GM19099 (cell line): ENCODE results near the gene LSAMP.

ENCODE experiments used
- POLR2A ChIP-seq: IDR thresholded peaks from 3 replicates; pipeline ENCODE4 v1.6.1; 2011; ENCODE audit warnings: low read depth; ENCODE audit not compliant: insufficient read length; ENCODE audit errors: extremely low read depth

The LSAMP gene

GRCh38 chr3:116030131-116030850, 415.0 kb downstream of the LSAMP start:
- no peak for TF ChIP-seq POLR2A

GRCh38 chr3:116029266-116029665, 416.0 kb downstream of the LSAMP start:
- TF ChIP-seq POLR2A, result no peak

- TF ChIP-seq POLR2A, result no peak
Observed at GRCh38 chr3:116028157-116028556, 417.1 kb downstream of the LSAMP start.

- no peak for TF ChIP-seq POLR2A
Observed at GRCh38 chr3:116020989-116021388, 424.3 kb downstream of the LSAMP start.

GRCh38 chr3:116020495-116020894, 424.8 kb downstream of the LSAMP start:
- TF ChIP-seq POLR2A, result no peak

GRCh38 chr3:116019254-116019763, 426.0 kb downstream of the LSAMP start:
- TF ChIP-seq POLR2A, result no peak

- TF ChIP-seq POLR2A, result no peak
Observed at GRCh38 chr3:116018646-116019045, 426.6 kb downstream of the LSAMP start.

- TF ChIP-seq POLR2A, result no peak
Observed at GRCh38 chr3:116015931-116016330, 429.4 kb downstream of the LSAMP start.

- TF ChIP-seq POLR2A, result no peak
Observed at GRCh38 chr3:116007000-116007399, 438.3 kb downstream of the LSAMP start.

- no peak for TF ChIP-seq POLR2A
Observed at GRCh38 chr3:116005404-116005803, 439.9 kb downstream of the LSAMP start.

- TF ChIP-seq POLR2A, result no peak
Observed at GRCh38 chr3:116002235-116002634, 443.1 kb downstream of the LSAMP start.

- TF ChIP-seq POLR2A, result no peak
Observed at GRCh38 chr3:116001151-116001621, 444.1 kb downstream of the LSAMP start.

GRCh38 chr3:116000311-116000710, 445.0 kb downstream of the LSAMP start:
- no peak for TF ChIP-seq POLR2A

- TF ChIP-seq POLR2A, result no peak
Observed at GRCh38 chr3:115999613-116000012, 445.7 kb downstream of the LSAMP start.

- TF ChIP-seq POLR2A, result no peak
Observed at GRCh38 chr3:115999001-115999585, 446.2 kb downstream of the LSAMP start.

GRCh38 chr3:115996420-115997108, 448.7 kb downstream of the LSAMP start:
- TF ChIP-seq POLR2A, result no peak

GRCh38 chr3:115990669-115991068, 454.6 kb downstream of the LSAMP start:
- no peak for TF ChIP-seq POLR2A
